GM12864 (cell line): ENCODE measurements around the gene FABP1.

Experiments
- DNase-seq: peaks from one replicate; pipeline ENCODE4 v3.0.0-alpha.2; 2011; ENCODE audit warnings: low read depth
- H3K4me3 ChIP-seq: 2 replicates; pipeline ENCODE4 v1.5.1; 2011; ENCODE audit warnings: mild to moderate bottlenecking, low read depth, low read length, control low read depth
- TF ChIP-seq, protein P1 (sequence below): IDR thresholded peaks from 2 replicates; pipeline ENCODE4 v1.5.1; 2011; ENCODE audit warnings: low read depth, mild to moderate bottlenecking, moderate library complexity, low read length, control low read depth, inconsistent platforms; ENCODE audit errors: missing control alignments

The FABP1 gene

DNA sequence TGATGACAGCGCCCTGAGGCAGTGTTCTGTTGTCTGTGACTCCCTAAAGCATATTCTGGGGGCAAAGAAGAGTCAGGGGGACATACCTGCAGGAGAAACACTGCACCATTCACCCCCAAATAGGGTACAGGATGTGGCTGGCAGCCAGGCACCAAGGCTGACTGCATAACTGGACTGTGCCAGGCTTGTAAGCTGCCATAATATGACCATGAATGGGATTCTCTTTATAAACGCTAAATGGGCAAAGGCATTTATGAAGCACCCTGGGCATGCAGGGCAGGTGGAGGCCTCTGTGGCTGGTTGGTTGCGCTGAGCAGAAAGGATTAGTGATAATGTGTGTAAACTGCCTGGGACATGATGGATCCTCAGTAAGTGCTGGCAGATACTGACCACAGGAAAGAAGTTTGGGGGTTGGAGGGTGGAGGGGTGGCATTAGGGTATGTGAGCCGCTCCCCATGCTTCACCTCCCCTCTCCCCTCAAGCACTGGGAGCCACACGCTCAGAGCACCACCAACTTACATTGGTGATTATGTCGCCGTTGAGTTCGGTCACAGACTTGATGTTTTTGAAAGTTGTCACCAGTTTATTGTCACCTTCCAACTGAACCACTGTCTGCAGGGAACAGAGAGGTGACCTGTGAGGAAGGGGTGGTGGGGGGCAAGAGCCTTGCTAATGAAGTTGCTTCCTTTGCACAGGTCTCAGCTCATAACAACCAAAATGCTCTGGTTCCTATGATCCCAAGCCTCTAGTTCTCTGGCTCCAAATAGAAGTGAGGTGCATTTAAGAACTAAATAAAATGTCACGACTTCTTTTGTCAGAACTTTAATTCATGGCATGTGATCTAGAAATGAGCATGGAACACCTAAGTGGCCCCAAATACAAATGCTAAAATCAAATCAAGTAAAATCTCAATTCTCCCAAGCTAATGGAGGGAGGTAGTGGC lies 3.6 kb downstream of the FABP1 start:
- no peak for DNase-seq
- no peak overlapping the region for H3K4me3 ChIP-seq
- TF ChIP-seq, protein P1, sequence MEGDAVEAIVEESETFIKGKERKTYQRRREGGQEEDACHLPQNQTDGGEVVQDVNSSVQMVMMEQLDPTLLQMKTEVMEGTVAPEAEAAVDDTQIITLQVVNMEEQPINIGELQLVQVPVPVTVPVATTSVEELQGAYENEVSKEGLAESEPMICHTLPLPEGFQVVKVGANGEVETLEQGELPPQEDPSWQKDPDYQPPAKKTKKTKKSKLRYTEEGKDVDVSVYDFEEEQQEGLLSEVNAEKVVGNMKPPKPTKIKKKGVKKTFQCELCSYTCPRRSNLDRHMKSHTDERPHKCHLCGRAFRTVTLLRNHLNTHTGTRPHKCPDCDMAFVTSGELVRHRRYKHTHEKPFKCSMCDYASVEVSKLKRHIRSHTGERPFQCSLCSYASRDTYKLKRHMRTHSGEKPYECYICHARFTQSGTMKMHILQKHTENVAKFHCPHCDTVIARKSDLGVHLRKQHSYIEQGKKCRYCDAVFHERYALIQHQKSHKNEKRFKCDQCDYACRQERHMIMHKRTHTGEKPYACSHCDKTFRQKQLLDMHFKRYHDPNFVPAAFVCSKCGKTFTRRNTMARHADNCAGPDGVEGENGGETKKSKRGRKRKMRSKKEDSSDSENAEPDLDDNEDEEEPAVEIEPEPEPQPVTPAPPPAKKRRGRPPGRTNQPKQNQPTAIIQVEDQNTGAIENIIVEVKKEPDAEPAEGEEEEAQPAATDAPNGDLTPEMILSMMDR = no peak

DNA sequence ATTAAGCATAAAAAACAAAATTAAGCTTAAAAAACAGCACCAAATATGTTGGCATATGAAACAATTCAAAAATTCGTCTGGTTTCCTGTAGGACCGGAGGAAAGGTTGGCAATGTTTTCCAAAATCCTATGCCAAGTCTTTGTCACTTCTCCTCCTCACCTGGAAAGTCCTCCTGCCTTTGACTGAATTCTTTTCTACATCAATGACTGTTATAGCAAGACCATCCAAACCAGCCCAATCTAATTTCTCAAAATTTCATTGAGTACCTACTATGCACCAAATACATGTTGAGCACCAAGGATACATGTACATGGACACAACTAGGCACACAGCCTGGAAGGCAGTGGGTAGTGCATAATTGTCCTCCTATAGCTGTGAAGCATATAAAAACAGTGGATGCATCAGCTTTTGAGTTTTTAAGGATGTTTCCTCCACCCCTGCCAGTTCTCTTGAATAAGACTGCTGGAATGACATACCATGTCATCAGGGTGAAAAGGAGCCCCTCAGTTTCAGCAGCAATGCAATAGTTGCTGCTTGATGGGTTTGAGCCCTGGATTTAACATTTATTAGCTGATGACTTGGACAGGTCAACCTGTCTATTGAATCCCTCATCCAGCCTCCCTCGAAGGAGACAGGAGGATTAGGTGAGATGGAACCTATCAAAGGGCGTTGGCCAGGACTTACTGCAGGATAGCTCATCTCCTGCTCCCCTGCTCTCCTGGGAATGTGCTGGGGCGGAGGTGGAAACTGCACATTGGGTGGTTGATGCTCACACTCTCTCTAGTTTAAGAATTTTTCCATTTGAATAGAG lies 4.5 kb downstream of the FABP1 start:
- DNase-seq = no peak
- no peak overlapping the region for H3K4me3 ChIP-seq
- TF ChIP-seq, protein P1 = no peak

DNA sequence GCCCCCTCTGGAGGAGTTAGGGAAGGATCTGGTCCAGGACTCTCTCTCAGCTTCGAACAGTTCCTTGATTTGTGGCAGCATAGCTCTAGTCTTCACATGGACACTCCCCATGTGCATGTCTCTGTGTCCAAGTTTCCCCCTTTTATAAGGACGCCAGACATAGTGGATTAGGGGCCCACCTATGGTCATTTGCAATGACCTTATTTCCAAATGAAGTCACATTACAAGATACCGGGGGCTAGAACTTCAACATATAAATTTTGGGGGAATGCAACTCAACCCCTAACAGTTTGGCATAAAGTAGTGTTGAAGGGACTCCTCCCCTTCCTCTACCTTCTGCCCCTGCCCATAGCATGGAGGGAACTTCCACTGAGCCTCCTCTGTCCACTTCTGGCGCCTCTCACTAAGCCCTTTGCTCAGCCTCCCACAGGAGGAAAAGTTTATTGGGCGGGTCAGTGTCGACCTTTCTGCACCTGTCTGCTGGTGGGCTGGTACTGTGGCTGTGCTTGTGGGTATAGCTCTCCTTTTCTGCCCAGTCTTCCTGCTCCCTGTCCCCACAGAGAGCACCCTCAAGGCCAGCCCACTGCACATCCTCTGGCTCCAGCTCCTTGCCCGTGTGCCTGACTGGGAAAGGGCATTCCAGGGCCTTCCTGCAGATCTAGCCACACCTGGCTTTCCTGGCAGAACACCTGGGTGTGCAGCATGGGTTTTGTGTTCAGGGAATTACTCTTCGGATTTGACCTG lies 5.5 kb downstream of the FABP1 start:
- TF ChIP-seq, protein P1 = no peak
- no peak for DNase-seq
- no peak overlapping the region for H3K4me3 ChIP-seq

DNA sequence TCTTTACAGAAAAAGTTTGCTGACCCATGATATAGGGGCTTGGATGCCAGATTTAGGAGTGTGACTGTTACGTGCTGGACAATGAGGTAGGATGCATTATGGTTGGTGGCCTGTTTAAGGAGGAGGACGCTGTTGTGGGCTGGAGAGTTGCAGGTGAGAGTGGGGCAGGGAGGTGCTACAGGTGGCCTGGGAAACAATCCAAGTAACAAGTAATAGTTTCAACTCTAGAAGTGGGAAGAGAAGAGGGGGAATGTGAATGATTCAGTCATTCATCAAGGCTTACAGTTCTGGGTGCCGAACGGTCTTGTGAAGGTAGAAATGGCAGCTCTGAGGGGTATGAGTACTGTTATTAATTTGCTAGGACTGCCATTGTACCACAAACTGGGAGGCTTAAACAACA lies 6.2 kb downstream of the FABP1 start:
- DNase-seq = no peak
- no peak overlapping the region for H3K4me3 ChIP-seq
- TF ChIP-seq, protein P1 = no peak

DNA sequence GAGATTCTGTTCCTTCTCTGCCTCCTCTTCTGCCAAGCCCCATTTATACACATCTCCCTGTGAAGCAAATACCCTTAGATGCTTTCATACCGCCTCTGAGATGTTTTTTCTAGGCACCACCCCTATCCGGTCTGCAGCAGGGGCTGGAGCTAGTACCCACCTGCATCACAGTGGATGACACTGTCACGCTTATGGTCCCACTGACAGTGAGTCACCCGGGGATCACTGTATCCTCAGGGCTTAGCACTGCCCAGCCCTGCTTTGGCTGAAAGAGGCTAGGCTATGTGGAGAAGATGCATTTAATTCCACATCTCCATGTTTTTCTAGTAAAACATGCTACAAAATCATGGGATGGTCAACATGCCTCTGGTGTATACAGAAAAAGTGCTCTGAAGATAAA lies 9.9 kb downstream of the FABP1 start:
- no peak for DNase-seq
- H3K4me3 ChIP-seq = no peak overlapping the region
- TF ChIP-seq, protein P1 = no peak

DNA sequence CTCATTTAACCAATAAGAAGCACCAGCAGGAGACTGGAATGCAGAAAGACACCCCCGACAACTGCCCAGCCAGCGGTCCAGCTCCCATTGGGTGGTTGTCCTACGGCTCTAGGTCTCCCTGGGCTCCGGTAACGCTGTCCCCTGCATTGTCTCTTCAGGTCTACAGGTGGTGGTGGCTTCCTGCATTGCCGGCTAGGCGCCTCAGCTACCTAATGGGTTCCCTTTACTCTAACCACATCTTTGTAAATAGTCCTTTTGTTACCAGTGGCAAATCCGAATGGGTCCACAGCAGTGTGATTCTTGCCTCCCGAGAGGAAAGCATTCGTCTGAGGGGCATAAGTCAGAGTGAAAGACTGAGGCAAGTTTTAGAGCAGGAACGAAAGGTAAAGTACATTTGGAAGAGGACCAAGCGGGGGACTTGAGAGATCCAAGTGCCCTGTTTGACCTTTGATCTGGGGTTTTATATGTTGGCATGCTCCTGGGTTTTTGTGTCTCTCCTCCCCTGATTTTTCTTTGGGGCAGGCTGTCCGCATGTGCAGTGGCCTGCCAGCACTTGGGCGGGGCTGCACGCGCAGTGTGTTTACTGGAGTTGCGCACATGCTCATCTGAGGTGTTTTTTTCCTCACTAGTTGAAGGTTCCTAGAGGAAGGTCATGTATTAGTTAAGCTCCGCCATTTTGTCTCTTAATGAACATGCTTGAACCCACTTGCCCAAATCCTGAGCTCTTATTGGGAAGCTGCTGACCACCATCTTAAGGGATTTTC lies 11.0 kb downstream of the FABP1 start:
- TF ChIP-seq, protein P1 = no peak
- no peak for DNase-seq
- H3K4me3 ChIP-seq = no peak overlapping the region
